Ramos (cell line): ENCODE measurements around the gene ARHGAP24.

Experiments
- in situ Hi-C: fragments of 300-500 bp; cut with MboI; formaldehyde crosslinking; loops from one replicate; pipeline ENCODE4 v1.14.3; 2022; ENCODE audit warnings: low sequenced_read_pairs; ENCODE audit not compliant: unreplicated experiment

ARHGAP24 gene

GRCh38 chr4:85570388-85570787 is 95.4 kb downstream of the ARHGAP24 start:
- in situ Hi-C loops, result no loop called here

GRCh38 chr4:85571008-85571407 is 96.1 kb downstream of the ARHGAP24 start:
- in situ Hi-C loops, result no loop called here

GRCh38 chr4:85573270-85573669 is 98.3 kb downstream of the ARHGAP24 start:
- in situ Hi-C loops, result no loop called here

- in situ Hi-C loops, result no loop called here
Observed at GRCh38 chr4:85577307-85577706, 102.4 kb downstream of the ARHGAP24 start.

- in situ Hi-C loops, result no loop called here
Observed at GRCh38 chr4:85579942-85580341, 105.0 kb downstream of the ARHGAP24 start.

- in situ Hi-C loops, result no loop called here
Observed at GRCh38 chr4:85580489-85580888, 105.5 kb downstream of the ARHGAP24 start.

GRCh38 chr4:85587952-85588351 is 113.0 kb downstream of the ARHGAP24 start:
- in situ Hi-C loops, result no loop called here

GRCh38 chr4:85591406-85592098 is 116.6 kb downstream of the ARHGAP24 start:
- in situ Hi-C loops, result no loop called here

GRCh38 chr4:85595098-85595775 is 120.3 kb downstream of the ARHGAP24 start:
- in situ Hi-C loops, result no loop called here

- in situ Hi-C loops, result no loop called here
Observed at GRCh38 chr4:85595796-85596559, 121.0 kb downstream of the ARHGAP24 start.

- in situ Hi-C loops, result no loop called here
Observed at GRCh38 chr4:85598936-85599335, 124.0 kb downstream of the ARHGAP24 start.

- in situ Hi-C loops, result no loop called here
Observed at GRCh38 chr4:85600501-85600900, 125.6 kb downstream of the ARHGAP24 start.

GRCh38 chr4:85603437-85604336 is 128.7 kb downstream of the ARHGAP24 start:
- in situ Hi-C loops, result no loop called here

- in situ Hi-C loops, result no loop called here
Observed at GRCh38 chr4:85606505-85606904, 131.6 kb downstream of the ARHGAP24 start.

- in situ Hi-C loops, result no loop called here
Observed at GRCh38 chr4:85607624-85608023, 132.7 kb downstream of the ARHGAP24 start.

GRCh38 chr4:85610450-85610849 is 135.5 kb downstream of the ARHGAP24 start:
- in situ Hi-C loops, result no loop called here

GRCh38 chr4:85611661-85612060 is 136.7 kb downstream of the ARHGAP24 start:
- in situ Hi-C loops, result no loop called here

GRCh38 chr4:85613901-85614300 is 139.0 kb downstream of the ARHGAP24 start:
- in situ Hi-C loops, result no loop called here

GRCh38 chr4:85615952-85616351 is 141.0 kb downstream of the ARHGAP24 start:
- in situ Hi-C loops, result no loop called here

GRCh38 chr4:85617202-85617601 is 142.3 kb downstream of the ARHGAP24 start:
- in situ Hi-C loops, result no loop called here
